Measurements from ENCODE around the gene SLC35D2.
"Not testable (repeated sequence)": the region's sequence is repeated elsewhere in the genome, so short reads cannot be mapped to it uniquely, and the experiment has no call there.

The SLC35D2 gene

GRCh38 chr9:96361668-96362067 is 21.8 kb downstream of the SLC35D2 start:
- DNase-seq (ENCODE audit: low read depth), result no peak

- no peak for DNase-seq (ENCODE audit: low read depth)
Observed at GRCh38 chr9:96360976-96361375, 22.5 kb downstream of the SLC35D2 start.

- not testable (repeated sequence) for DNase-seq (ENCODE audit: low read depth)
Observed at GRCh38 chr9:96360523-96360922, 23.0 kb downstream of the SLC35D2 start.

GRCh38 chr9:96350866-96351265 is 32.6 kb downstream of the SLC35D2 start:
- no peak for DNase-seq (ENCODE audit: low read depth)

GRCh38 chr9:96348261-96348660 is 35.2 kb downstream of the SLC35D2 start:
- no peak for DNase-seq (ENCODE audit: low read depth)

- no peak for DNase-seq (ENCODE audit: low read depth)
Observed at GRCh38 chr9:96345551-96345950, 38.0 kb downstream of the SLC35D2 start.

GRCh38 chr9:96344458-96345180 is 38.9 kb downstream of the SLC35D2 start:
- no peak for DNase-seq (ENCODE audit: low read depth)

- DNase-seq (ENCODE audit: low read depth), result no peak
Observed at GRCh38 chr9:96343515-96344360, 39.8 kb downstream of the SLC35D2 start.

- no peak for DNase-seq (ENCODE audit: low read depth)
Observed at GRCh38 chr9:96342571-96343245, 40.8 kb downstream of the SLC35D2 start.

- DNase-seq (ENCODE audit: low read depth), result no peak
Observed at GRCh38 chr9:96340707-96341106, 42.8 kb downstream of the SLC35D2 start.

GRCh38 chr9:96338299-96338698 is 45.2 kb downstream of the SLC35D2 start:
- no peak for DNase-seq (ENCODE audit: low read depth)

GRCh38 chr9:96333958-96334357 is 49.6 kb downstream of the SLC35D2 start:
- no peak for DNase-seq (ENCODE audit: low read depth)

GRCh38 chr9:96331236-96331947 is 52.1 kb downstream of the SLC35D2 start:
- no peak for DNase-seq (ENCODE audit: low read depth)

- DNase-seq (ENCODE audit: low read depth), result peak; percentile 25
Observed at GRCh38 chr9:96327694-96328352, 55.7 kb downstream of the SLC35D2 start.

- no peak for DNase-seq (ENCODE audit: low read depth)
Observed at GRCh38 chr9:96323169-96323568, 60.3 kb downstream of the SLC35D2 start.

GRCh38 chr9:96322736-96323135 is 60.8 kb downstream of the SLC35D2 start:
- not testable (repeated sequence) for DNase-seq (ENCODE audit: low read depth)

GRCh38 chr9:96322210-96322609 is 61.3 kb downstream of the SLC35D2 start:
- DNase-seq (ENCODE audit: low read depth), result not testable (repeated sequence)

- DNase-seq (ENCODE audit: low read depth), result no peak
Observed at GRCh38 chr9:96321515-96321914, 62.0 kb downstream of the SLC35D2 start.

- no peak for DNase-seq (ENCODE audit: low read depth)
Observed at GRCh38 chr9:96320749-96321280, 62.7 kb downstream of the SLC35D2 start.

- no peak for DNase-seq (ENCODE audit: low read depth)
Observed at GRCh38 chr9:96318921-96319565, 64.5 kb downstream of the SLC35D2 start.
